ENCODE results near the gene MAD2L1. TPM values are rescaled to one million over a fixed set of nuclear protein-coding genes. Genes with fewer than 3 reads are reported as not detected.

The MAD2L1 gene
- total and polyA plus RNA-seq, 2 of the 4 experiments (the other 2 are of a cell fraction) = 13.6 to 15.2 TPM

DNA sequence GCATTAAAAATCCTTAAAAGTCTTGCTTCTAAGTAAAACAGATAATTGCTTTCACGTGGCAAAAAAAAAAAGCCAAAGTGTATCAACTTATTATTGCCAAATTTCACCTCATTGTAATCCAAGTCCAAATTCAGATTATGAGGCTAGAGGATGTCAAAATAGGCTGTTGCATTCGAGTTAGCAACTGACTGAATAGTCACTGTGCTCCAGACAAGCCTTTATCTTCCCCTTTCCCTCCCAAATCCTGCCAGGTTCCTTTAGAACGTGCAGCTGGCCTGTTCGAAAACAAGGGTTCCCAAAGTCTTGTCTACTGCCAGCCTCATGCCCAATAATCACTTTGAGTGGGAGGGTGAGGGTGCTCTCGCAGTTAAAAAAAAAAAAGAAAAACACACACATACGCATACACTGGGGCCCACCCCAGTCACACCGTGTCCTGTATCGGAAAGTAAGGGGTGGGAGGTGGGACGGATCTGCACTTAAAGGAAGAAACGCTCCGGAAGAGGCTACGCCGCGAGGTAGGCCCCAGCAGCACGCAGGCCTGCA, 603 bp downstream of the MAD2L1 start:
- CTCF ChIA-PET = interaction anchor here (0.6 kb wide), 1 partner anchor 534 kb away, joined by 3 read pairs; no protein-coding TSS in a partner anchor
- no peak overlapping the region for H2BK20ac ChIP-seq (ENCODE audit: low read depth, low read length)
- DNase-seq = no peak
- H3K56ac ChIP-seq (ENCODE audit: extremely low read depth, insufficient read depth, low read length) = peak overlapping the region; percentile 68
- H2AK9ac ChIP-seq (replicated peaks; ENCODE audit: low read depth, low read length, poor library complexity) = peak overlapping the region; percentile 7
- no peaks in the 10 kb centered on the region for H3K36me3 ChIP-seq (ENCODE audit: control insufficient read depth, insufficient read depth, low read length)
- peaks cover 4% of the 10 kb centered on the region; the same call in 1 of the 2 replicates for H3K9me1 ChIP-seq (ENCODE audit: insufficient read depth, low read length)
- peaks cover 9% of the 10 kb centered on the region for H3K4me1 ChIP-seq (ENCODE audit: control insufficient read depth, insufficient read depth, low read length)
- peak overlapping the region in 1 of 2 experiments; percentile 55; a peak in 2 of 4 replicates for H4K8ac ChIP-seq (ENCODE audit: low read depth in 2 of 2, low read length in 2 of 2)
- H3K23ac ChIP-seq (ENCODE audit: low read depth, low read length) = peak overlapping the region; percentile 93
- no CpG with 5 or more reads among the region's 15 CpGs for WGBS, 2 experiments (ENCODE audit: extremely low coverage in 2 of 2, insufficient read length in 1 of 2)
- H3K79me1 ChIP-seq (ENCODE audit: low read depth in 1 of 2, low read length in 2 of 2) = peaks cover 21 to 43% of the 10 kb centered on the region in 2 experiments
- intact Hi-C loops (cut with micrococcal nuclease) (no loop called here), dilution Hi-C loops (cut with HindIII; ENCODE audit: low sequenced_read_pairs, unreplicated experiment) (no loop called here), in situ Hi-C loops (cut with MboI; ENCODE audit: low sequenced_read_pairs) (no loop called here)
- peak overlapping the region; percentile 32; the same call in 1 of the 2 replicates for H4K91ac ChIP-seq (ENCODE audit: insufficient read depth, low read depth, low read length)
- TF ChIP-seq BHLHE40 (IDR thresholded peaks at IDR 0.05; ENCODE audit: low read depth, low read length) = no peak
- TF ChIP-seq, protein P1, sequence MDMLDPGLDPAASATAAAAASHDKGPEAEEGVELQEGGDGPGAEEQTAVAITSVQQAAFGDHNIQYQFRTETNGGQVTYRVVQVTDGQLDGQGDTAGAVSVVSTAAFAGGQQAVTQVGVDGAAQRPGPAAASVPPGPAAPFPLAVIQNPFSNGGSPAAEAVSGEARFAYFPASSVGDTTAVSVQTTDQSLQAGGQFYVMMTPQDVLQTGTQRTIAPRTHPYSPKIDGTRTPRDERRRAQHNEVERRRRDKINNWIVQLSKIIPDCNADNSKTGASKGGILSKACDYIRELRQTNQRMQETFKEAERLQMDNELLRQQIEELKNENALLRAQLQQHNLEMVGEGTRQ (IDR thresholded peaks at IDR 0.05; ENCODE audit: low read depth, low read length) = no peak
- TF ChIP-seq, protein P2, sequence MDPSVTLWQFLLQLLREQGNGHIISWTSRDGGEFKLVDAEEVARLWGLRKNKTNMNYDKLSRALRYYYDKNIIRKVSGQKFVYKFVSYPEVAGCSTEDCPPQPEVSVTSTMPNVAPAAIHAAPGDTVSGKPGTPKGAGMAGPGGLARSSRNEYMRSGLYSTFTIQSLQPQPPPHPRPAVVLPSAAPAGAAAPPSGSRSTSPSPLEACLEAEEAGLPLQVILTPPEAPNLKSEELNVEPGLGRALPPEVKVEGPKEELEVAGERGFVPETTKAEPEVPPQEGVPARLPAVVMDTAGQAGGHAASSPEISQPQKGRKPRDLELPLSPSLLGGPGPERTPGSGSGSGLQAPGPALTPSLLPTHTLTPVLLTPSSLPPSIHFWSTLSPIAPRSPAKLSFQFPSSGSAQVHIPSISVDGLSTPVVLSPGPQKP (IDR thresholded peaks at IDR 0.05; ENCODE audit: borderline replicate concordance, low read depth, low read length) = no peak
- no peak for TF ChIP-seq MXI1 (IDR thresholded peaks at IDR 0.05; ENCODE audit: borderline replicate concordance, low read depth, low read length)
- TF ChIP-seq RFX5 (IDR thresholded peaks at IDR 0.05; ENCODE audit: low read depth, low read length) = no peak
- TF ChIP-seq NFE2L2 (IDR thresholded peaks at IDR 0.05; ENCODE audit: low read depth, low read length) = no peak
- TF ChIP-seq SMC3 (IDR thresholded peaks at IDR 0.05; ENCODE audit: low read depth, low read length) = no peak
- no peak for TF ChIP-seq CHD1 (IDR thresholded peaks at IDR 0.05; ENCODE audit: low read depth, low read length)
- TF ChIP-seq, protein P3, sequence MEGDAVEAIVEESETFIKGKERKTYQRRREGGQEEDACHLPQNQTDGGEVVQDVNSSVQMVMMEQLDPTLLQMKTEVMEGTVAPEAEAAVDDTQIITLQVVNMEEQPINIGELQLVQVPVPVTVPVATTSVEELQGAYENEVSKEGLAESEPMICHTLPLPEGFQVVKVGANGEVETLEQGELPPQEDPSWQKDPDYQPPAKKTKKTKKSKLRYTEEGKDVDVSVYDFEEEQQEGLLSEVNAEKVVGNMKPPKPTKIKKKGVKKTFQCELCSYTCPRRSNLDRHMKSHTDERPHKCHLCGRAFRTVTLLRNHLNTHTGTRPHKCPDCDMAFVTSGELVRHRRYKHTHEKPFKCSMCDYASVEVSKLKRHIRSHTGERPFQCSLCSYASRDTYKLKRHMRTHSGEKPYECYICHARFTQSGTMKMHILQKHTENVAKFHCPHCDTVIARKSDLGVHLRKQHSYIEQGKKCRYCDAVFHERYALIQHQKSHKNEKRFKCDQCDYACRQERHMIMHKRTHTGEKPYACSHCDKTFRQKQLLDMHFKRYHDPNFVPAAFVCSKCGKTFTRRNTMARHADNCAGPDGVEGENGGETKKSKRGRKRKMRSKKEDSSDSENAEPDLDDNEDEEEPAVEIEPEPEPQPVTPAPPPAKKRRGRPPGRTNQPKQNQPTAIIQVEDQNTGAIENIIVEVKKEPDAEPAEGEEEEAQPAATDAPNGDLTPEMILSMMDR (conservative IDR thresholded peaks at IDR 0.05; ENCODE audit: low read depth, low read length) = no peak
- TF ChIP-seq RCOR1 (IDR thresholded peaks at IDR 0.05; ENCODE audit: insufficient replicate concordance, low read length) = no peak
- TF ChIP-seq CEBPB (IDR thresholded peaks at IDR 0.05; ENCODE audit: low read depth, low read length) = no peak
- no peak for TF ChIP-seq MAZ (IDR thresholded peaks at IDR 0.05; ENCODE audit: borderline replicate concordance, low read depth, low read length)
- H3K27ac ChIP-seq (ENCODE audit: insufficient read depth, low read length) = peak overlapping the region; percentile 53
- no peak overlapping the region for H2BK120ac ChIP-seq (ENCODE audit: low read depth, low read length)
- H3K4me2 ChIP-seq (ENCODE audit: low read depth, low read length) = peak overlapping the region; percentile 84
- peak overlapping the region; percentile 83 for H2AFZ ChIP-seq (replicated peaks; ENCODE audit: low read length, poor library complexity)
- BruUV-seq (replicated peaks) = no TSS peak
- no peak overlapping the region for H4K5ac ChIP-seq (ENCODE audit: low read depth, low read length)
- H3K4me3 ChIP-seq (ENCODE audit: insufficient read depth, low read depth, low read length) = peak overlapping the region; percentile 58
- no peaks in the 10 kb centered on the region for H3K9me3 ChIP-seq (ENCODE audit: control insufficient read depth, insufficient read depth, low read length)
- no peak for ATAC-seq (ENCODE audit: low read depth)
- peak overlapping the region; percentile 74; the same call in 1 of the 2 replicates for H3K14ac ChIP-seq (replicated peaks; ENCODE audit: low read depth, low read length)
- peak overlapping the region; percentile 73 for H3K9ac ChIP-seq (ENCODE audit: low read depth, low read length)
- POLR2A ChIA-PET (ENCODE audit: unreplicated experiment) = no interaction called here
- no peaks in the 10 kb centered on the region for H4K20me1 ChIP-seq (ENCODE audit: insufficient read depth, low read length)
- H3K4ac ChIP-seq (ENCODE audit: low read depth, low read length) = peak overlapping the region; percentile 61
- no peak overlapping the region for H3K18ac ChIP-seq (ENCODE audit: low read depth, low read length)
- no peak overlapping the region for H2BK15ac ChIP-seq (ENCODE audit: low read depth, low read length)
- peak overlapping the region; percentile 39 for H2BK5ac ChIP-seq (ENCODE audit: low read depth, low read length, poor library complexity, severe bottlenecking)
- peak overlapping the region; percentile 29; the same call in 1 of the 2 replicates for H2AK5ac ChIP-seq (ENCODE audit: low read depth, low read length)
- no peaks in the 10 kb centered on the region for H3K27me3 ChIP-seq (ENCODE audit: control insufficient read depth, insufficient read depth, low read length)

All from IMR-90 (cell line).